Transverse colon (tissue), 4 donors: Measurements from ENCODE around the gene HIPK3.

Experiments
- CTCF ChIP-seq, 5 experiments: fragments of 200-600 bp in 3 of 5; fragments of 450-650 bp in 2 of 5; sonication (generic) in 3 of 5; IDR thresholded peaks; 1 replicate in 2 of 5; 2 replicates in 3 of 5; pipeline ENCODE4 v1.5.1; 2016 to 2017; ENCODE audit warnings: antibody characterized with exemption in 5 of 5, inconsistent platforms in 3 of 5, mild to moderate bottlenecking in 2 of 5, moderate library complexity in 1 of 5
- POLR2AphosphoS5 ChIP-seq, 3 donors: sonication (generic); formaldehyde crosslinking; IDR thresholded peaks; one replicate each; pipeline ENCODE4 v1.6.1; 2016; ENCODE audit warnings: antibody characterized with exemption in 3 of 3

GRCh38 chr11:33334627-33335026 is 77.4 kb downstream of the HIPK3 start:
- TF ChIP-seq CTCF (IDR thresholded peaks at IDR 0.05) (no peak), POLR2AphosphoS5 (IDR thresholded peaks at IDR 0.05) (no peak)
